Measurements from ENCODE around the gene TIGD1. TPM values are rescaled to one million over a fixed set of nuclear protein-coding genes. Genes with fewer than 3 reads are reported as not detected.
A peak's percentile ranks its signal among the peaks of the same experiment; 100 is the strongest.

The TIGD1 gene
- total and polyA plus RNA-seq, 2 of the 13 experiments (the other 11 are each of a cell fraction or from before 2014, with no cell fraction given), result 3.5 to 9.5 TPM

- WGBS (ENCODE audit: low lambda C conversion rate), result 94% methylated on average over 6 of the region's 6 CpGs
- Histone ChIP-seq H3K9ac (ENCODE audit: insufficient read depth, low read depth, low read length) (no peak overlapping the region), H3K4me2 (ENCODE audit: low read depth, low read length) (no peak overlapping the region), H4K20me1 (ENCODE audit: insufficient read depth, low read length) (no peaks in the 10 kb centered on the region), H3K4me1 (ENCODE audit: insufficient read depth, low read length) (0 out of 2 replicates have a peak, but pooled peaks cover 6% of the 10 kb centered on the region), H3K36me3 (replicated peaks in 1 of 2; ENCODE audit: control insufficient read depth in 1 of 2, insufficient read depth in 2 of 2, low read length in 2 of 2) (peaks cover 8 to 23% of the 10 kb centered on the region in 2 experiments), H3K9me3 (ENCODE audit: low read length) (no peaks in the 10 kb centered on the region), H3K4me3 (replicated peaks in 1 of 3; ENCODE audit: insufficient read depth in 1 of 3, low read depth in 2 of 3, low read length in 3 of 3) (no peak overlapping the region), H3K79me2 (ENCODE audit: insufficient read depth, low read length) (no peaks in the 10 kb centered on the region), H3K27me3 (ENCODE audit: control insufficient read depth in 1 of 2, insufficient read depth in 2 of 2, low read length in 2 of 2) (no peaks in the 10 kb centered on the region), H2AFZ (ENCODE audit: low read length) (no peak overlapping the region), H3K27ac (ENCODE audit: extremely low read length, insufficient read depth, low read length) (no peak overlapping the region)
- FAIRE-seq (no peak), DNase-seq (ENCODE audit: low spot score) (no peak), ATAC-seq (no peak)
- ChIA-PET POLR2A (no interaction called here), CTCF (ENCODE audit: low intra/inter-chr PET ratio, low total read pairs) (no interaction called here)
- TF ChIP-seq RBM22 (optimal IDR thresholded peaks at IDR 0.05; ENCODE audit: low read length), result peak; percentile 49
- TF ChIP-seq KDM2A (CRISPR knock-in tag; IDR thresholded peaks at IDR 0.05; ENCODE audit: borderline replicate concordance, low read depth), result no peak
- no TSS peak for BruUV-seq (replicated peaks)
- in situ Hi-C loops (cut with HindIII; ENCODE audit: extremely low pct_ligation_motif_present, low pct_unique_long_range_greater_than_20kb) (no loop called here), intact Hi-C loops (cut with micrococcal nuclease; ENCODE audit: unreplicated experiment) (no loop called here)
Measured at GRCh38 chr2:232584238-232584637, 33.9 kb upstream of the TIGD1 start.

GRCh38 chr2:232581725-232582124 lies 31.4 kb upstream of the TIGD1 start:
- no peak overlapping the region for H3K9ac ChIP-seq (ENCODE audit: insufficient read depth, low read depth, low read length)
- FAIRE-seq, result no peak
- CTCF ChIA-PET (ENCODE audit: low intra/inter-chr PET ratio, low total read pairs), result no interaction called here

More at GRCh38 chr2:232581725-232582124, 31.4 kb upstream of the TIGD1 start:
- H3K27ac ChIP-seq (ENCODE audit: extremely low read length, insufficient read depth, low read length), result no peak overlapping the region
- intact Hi-C loops (cut with micrococcal nuclease; ENCODE audit: unreplicated experiment), result no loop called here
- BruUV-seq (replicated peaks), result no TSS peak
- H3K27me3 ChIP-seq (ENCODE audit: control insufficient read depth in 1 of 2, insufficient read depth in 2 of 2, low read length in 2 of 2), result no peaks in the 10 kb centered on the region
- H2AFZ ChIP-seq (ENCODE audit: low read length), result no peak overlapping the region
- H3K4me2 ChIP-seq (ENCODE audit: low read depth, low read length), result no peak overlapping the region
- no peaks in the 10 kb centered on the region for H3K9me3 ChIP-seq (ENCODE audit: low read length)
- no peak overlapping the region for H3K4me3 ChIP-seq (replicated peaks in 1 of 3; ENCODE audit: insufficient read depth in 1 of 3, low read depth in 2 of 3, low read length in 3 of 3)
- ATAC-seq, result no peak
- peaks cover 12% of the 10 kb centered on the region; the same call in 1 of the 2 replicates for H3K4me1 ChIP-seq (ENCODE audit: insufficient read depth, low read length)
- no peaks in the 10 kb centered on the region for H3K79me2 ChIP-seq (ENCODE audit: insufficient read depth, low read length)
- TF ChIP-seq BCL3 (CRISPR knock-in tag; IDR thresholded peaks at IDR 0.05) (no peak), GATA4 (IDR thresholded peaks at IDR 0.05; ENCODE audit: borderline replicate concordance, low read depth) (no peak), USF2 (IDR thresholded peaks at IDR 0.05; ENCODE audit: low read depth, low read length) (no peak), USF2 (CRISPR knock-in tag; IDR thresholded peaks at IDR 0.05; ENCODE audit: borderline replicate concordance) (no peak), MAFK (conservative IDR thresholded peaks at IDR 0.05 in 1 of 2, IDR thresholded peaks at IDR 0.05 in 1 of 2; ENCODE audit: low read length in 2 of 2) (no peak), WIZ (CRISPR knock-in tag; IDR thresholded peaks at IDR 0.05) (no peak), ZNF280B (CRISPR knock-in tag; IDR thresholded peaks at IDR 0.05; ENCODE audit: borderline replicate concordance) (no peak)
- no peak for DNase-seq (ENCODE audit: low spot score)
- in situ Hi-C loops (cut with HindIII; ENCODE audit: extremely low pct_ligation_motif_present, low pct_unique_long_range_greater_than_20kb), result no loop called here
- POLR2A ChIA-PET, result no interaction called here
- peaks cover 8 to 29% of the 10 kb centered on the region in 2 experiments for H3K36me3 ChIP-seq (replicated peaks in 1 of 2; ENCODE audit: control insufficient read depth in 1 of 2, insufficient read depth in 2 of 2, low read length in 2 of 2)
- no peaks in the 10 kb centered on the region for H4K20me1 ChIP-seq (ENCODE audit: insufficient read depth, low read length)
